HEK293T (cell line): ENCODE data around the gene L3MBTL4.
A peak's percentile ranks its signal among the peaks of the same experiment; 100 is the strongest.

Experiments used
- CTCF ChIA-PET: fragments of 350-600 bp; formaldehyde crosslinking; extraction: SDS; loops from one replicate; lab custom pipeline; 2021; ENCODE audit warnings: antibody characterized with exemption, inconsistent platforms; lab: Yijun Ruan, JAX
- POLR2A ChIA-PET: fragments of 350-600 bp; formaldehyde crosslinking; extraction: SDS; loops from one replicate; lab custom pipeline; 2020; ENCODE audit warnings: antibody characterized with exemption, inconsistent platforms; lab: Yijun Ruan, JAX
- DNase-seq: peaks from one replicate; pipeline ENCODE4 v3.0.0; 2012; ENCODE audit warnings: mixed read lengths; ENCODE audit errors: extremely low spot score
- ARNT ChIP-seq: fragments of 450-650 bp; IDR thresholded peaks from 2 replicates; pipeline ENCODE4 v1.6.1; 2017; ENCODE audit warnings: mild to moderate bottlenecking
- BHLHE40 ChIP-seq: fragments of 450-650 bp; IDR thresholded peaks from 2 replicates; pipeline ENCODE4 v1.6.1; 2016; ENCODE audit warnings: mild to moderate bottlenecking, moderate library complexity, borderline replicate concordance
- CTBP1 ChIP-seq: fragments of 450-650 bp; IDR thresholded peaks from 2 replicates; pipeline ENCODE4 v1.6.1; 2016; ENCODE audit warnings: borderline replicate concordance
- ELF4 ChIP-seq: fragments of 450-650 bp; IDR thresholded peaks from 2 replicates; pipeline ENCODE4 v1.6.1; 2017; ENCODE audit warnings: antibody characterized with exemption
- FOXA1 ChIP-seq: fragments of 450-650 bp; IDR thresholded peaks from 2 replicates; pipeline ENCODE4 v1.6.1; 2016; ENCODE audit warnings: mild to moderate bottlenecking
- FOXK2 ChIP-seq: fragments of 450-650 bp; IDR thresholded peaks from 2 replicates; pipeline ENCODE4 v1.6.1; 2016; ENCODE audit warnings: mild to moderate bottlenecking
- FOXM1 ChIP-seq: fragments of 450-650 bp; IDR thresholded peaks from 2 replicates; pipeline ENCODE4 v1.6.1; 2017; ENCODE audit warnings: mild to moderate bottlenecking, borderline replicate concordance
- HDGF ChIP-seq: fragments of 450-650 bp; IDR thresholded peaks from 2 replicates; pipeline ENCODE4 v1.6.1; 2017; ENCODE audit warnings: antibody characterized with exemption, borderline replicate concordance
- L3MBTL2 ChIP-seq: fragments of 450-650 bp; conservative IDR thresholded peaks from 2 replicates; pipeline ENCODE4 v1.6.1; 2016; ENCODE audit warnings: mild to moderate bottlenecking
- LEF1 ChIP-seq: fragments of 450-650 bp; IDR thresholded peaks from 2 replicates; pipeline ENCODE4 v1.6.1; 2017; ENCODE audit warnings: mild to moderate bottlenecking, borderline replicate concordance
- NFRKB ChIP-seq: fragments of 450-650 bp; IDR thresholded peaks from 2 replicates; pipeline ENCODE4 v1.6.1; 2016; ENCODE audit warnings: mild to moderate bottlenecking, moderate library complexity
- SP1 ChIP-seq: fragments of 450-650 bp; IDR thresholded peaks from 2 replicates; pipeline ENCODE4 v1.6.1; 2017
- SUZ12 ChIP-seq: fragments of 450-650 bp; IDR thresholded peaks from 2 replicates; pipeline ENCODE4 v1.6.1; 2016; ENCODE audit warnings: mild to moderate bottlenecking
- TARDBP ChIP-seq: fragments of 450-650 bp; IDR thresholded peaks from 2 replicates; pipeline ENCODE4 v1.6.1; 2016
- ZNF384 ChIP-seq: fragments of 450-650 bp; IDR thresholded peaks from 2 replicates; pipeline ENCODE4 v1.6.1; 2016
- TF ChIP-seq, protein P1 (sequence below): fragments of 450-650 bp; IDR thresholded peaks from 2 replicates; pipeline ENCODE4 v1.6.1; 2016

Gene L3MBTL4

GRCh38 chr18:6363216-6363615 is 51.5 kb downstream of the L3MBTL4 start:
- no peak for TF ChIP-seq FOXA1
- no peak for TF ChIP-seq CTBP1
- TF ChIP-seq ELF4 = no peak
- no peak for TF ChIP-seq SP1
- TF ChIP-seq NFRKB = no peak
- TF ChIP-seq SUZ12 = no peak
- TF ChIP-seq FOXK2 = no peak
- TF ChIP-seq L3MBTL2 = no peak
- TF ChIP-seq LEF1 = no peak
- TF ChIP-seq BHLHE40 = no peak
- no peak for TF ChIP-seq ZNF384
- TF ChIP-seq, protein P1, sequence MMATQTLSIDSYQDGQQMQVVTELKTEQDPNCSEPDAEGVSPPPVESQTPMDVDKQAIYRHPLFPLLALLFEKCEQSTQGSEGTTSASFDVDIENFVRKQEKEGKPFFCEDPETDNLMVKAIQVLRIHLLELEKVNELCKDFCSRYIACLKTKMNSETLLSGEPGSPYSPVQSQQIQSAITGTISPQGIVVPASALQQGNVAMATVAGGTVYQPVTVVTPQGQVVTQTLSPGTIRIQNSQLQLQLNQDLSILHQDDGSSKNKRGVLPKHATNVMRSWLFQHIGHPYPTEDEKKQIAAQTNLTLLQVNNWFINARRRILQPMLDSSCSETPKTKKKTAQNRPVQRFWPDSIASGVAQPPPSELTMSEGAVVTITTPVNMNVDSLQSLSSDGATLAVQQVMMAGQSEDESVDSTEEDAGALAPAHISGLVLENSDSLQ = no peak
- TF ChIP-seq FOXM1 = no peak
- no peak for TF ChIP-seq HDGF
- no peak for TF ChIP-seq ARNT
- no peak for TF ChIP-seq TARDBP
- CTCF ChIA-PET = no interaction called here
- DNase-seq = no peak
- POLR2A ChIA-PET = no interaction called here

DNA sequence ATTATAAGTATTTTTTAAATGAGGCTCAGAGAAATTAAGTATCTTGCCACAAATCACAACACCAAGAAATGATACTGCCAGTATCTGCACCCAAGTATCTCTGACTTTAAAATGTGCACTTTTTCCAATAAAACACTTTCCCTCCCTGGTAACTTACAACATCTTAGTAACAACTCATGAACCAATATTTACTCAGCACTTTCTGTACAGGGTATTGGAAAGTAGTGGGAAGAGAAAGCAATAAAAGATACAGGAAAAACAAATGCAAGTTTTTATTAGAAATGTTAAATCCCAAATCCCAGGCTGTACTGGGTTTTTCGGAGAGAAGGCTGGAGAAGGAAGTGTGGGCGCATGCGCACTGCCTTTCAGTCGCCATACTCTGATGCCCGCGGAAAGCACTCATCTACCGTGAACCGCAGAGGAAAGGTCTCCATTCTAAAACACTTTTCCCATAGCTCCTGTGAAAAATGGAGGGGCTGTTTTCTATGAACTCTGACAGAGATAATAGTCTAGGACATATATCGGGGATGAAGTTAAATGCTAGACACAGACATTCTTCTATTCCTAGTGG is 52.1 kb downstream of the L3MBTL4 start:
- ChIA-PET POLR2A (no interaction called here), CTCF (no interaction called here)
- no peak for TF ChIP-seq SUZ12
- TF ChIP-seq ZNF384 = no peak
- TF ChIP-seq ELF4 = no peak
- no peak for TF ChIP-seq SP1
- TF ChIP-seq LEF1 = no peak
- no peak for TF ChIP-seq TARDBP
- no peak for TF ChIP-seq CTBP1
- TF ChIP-seq HDGF = no peak
- no peak for TF ChIP-seq FOXK2
- TF ChIP-seq, protein P1 = no peak
- TF ChIP-seq NFRKB = no peak
- TF ChIP-seq L3MBTL2 = no peak
- no peak for TF ChIP-seq BHLHE40
- no peak for TF ChIP-seq FOXM1
- no peak for TF ChIP-seq FOXA1
- DNase-seq = no peak

DNA sequence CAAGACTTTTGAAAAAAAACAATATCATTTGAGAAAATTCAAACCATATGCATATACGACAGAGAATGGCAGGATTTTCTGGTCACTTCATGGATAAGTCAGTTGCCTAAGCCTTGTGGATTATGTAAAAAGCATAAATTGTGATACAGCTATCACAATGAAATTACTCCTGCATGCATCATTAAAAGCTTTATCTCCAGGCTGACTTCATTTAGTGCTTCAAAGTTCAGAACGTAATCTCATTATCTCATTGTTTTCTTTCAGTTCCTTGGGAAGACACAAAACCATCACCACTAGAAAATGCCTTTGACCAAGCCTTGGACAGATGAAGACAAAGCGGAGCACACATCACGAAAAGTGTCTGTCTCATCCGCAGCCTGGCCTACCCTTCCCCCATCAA is 57.0 kb downstream of the L3MBTL4 start:
- CTCF ChIA-PET = interaction anchor here (1.2 kb wide), 1 partner anchor 10 kb away, joined by 3 read pairs; no protein-coding TSS in a partner anchor
- POLR2A ChIA-PET = no interaction called here
- TF ChIP-seq LEF1 = no peak
- no peak for TF ChIP-seq ARNT
- no peak for TF ChIP-seq SUZ12
- TF ChIP-seq TARDBP = no peak
- no peak for TF ChIP-seq FOXA1
- no peak for TF ChIP-seq L3MBTL2
- TF ChIP-seq BHLHE40 = no peak
- TF ChIP-seq FOXK2 = no peak
- TF ChIP-seq, protein P1 = no peak
- no peak for DNase-seq

GRCh38 chr18:6355789-6356589 is 58.7 kb downstream of the L3MBTL4 start:
- no peak for TF ChIP-seq NFRKB
- TF ChIP-seq ELF4 = no peak
- no peak for TF ChIP-seq FOXM1
- TF ChIP-seq LEF1 = no peak
- no peak for TF ChIP-seq HDGF
- TF ChIP-seq, protein P1 = no peak
- no peak for TF ChIP-seq FOXA1
- TF ChIP-seq L3MBTL2 = no peak
- TF ChIP-seq CTBP1 = no peak
- no peak for TF ChIP-seq ARNT
- CTCF ChIA-PET = interaction anchor here (0.9 kb wide), 1 partner anchor 136 kb away, joined by 3 read pairs; no protein-coding TSS in a partner anchor
- POLR2A ChIA-PET = no interaction called here
- no peak for DNase-seq

DNA sequence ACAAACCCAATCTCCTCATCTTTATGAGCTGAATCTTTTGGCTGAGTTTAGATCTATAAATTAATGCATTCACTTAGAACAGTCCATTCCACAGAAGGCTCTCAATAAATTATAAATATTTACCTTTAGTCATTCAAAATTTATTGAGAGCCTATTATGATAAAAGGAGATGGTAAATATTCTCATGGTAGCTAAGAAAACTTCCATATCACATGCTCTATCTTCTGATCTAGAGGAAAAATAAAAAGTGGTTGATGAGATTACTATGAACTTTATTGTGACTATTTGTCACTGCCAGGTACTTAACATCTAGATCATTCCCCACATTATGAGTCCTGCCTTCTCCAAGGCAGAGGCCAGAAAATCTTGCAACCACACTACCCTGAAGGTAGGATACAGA is 62.4 kb downstream of the L3MBTL4 start:
- DNase-seq = no peak
- TF ChIP-seq, protein P1 = peak; percentile 25; the same call in 1 of the 2 replicates
- TF ChIP-seq HDGF = no peak
- CTCF ChIA-PET = no interaction called here
- POLR2A ChIA-PET = no interaction called here
